ENCODE data around the gene GPR142. TPM values are rescaled to one million over a fixed set of nuclear protein-coding genes. Genes with fewer than 3 reads are reported as not detected.

Gene GPR142
- total RNA-seq, 5 donors from 2014 or later (not counting 1 experiment from before 2014, with no cell fraction given) = not detected

GRCh38 chr17:74408815-74409214 is 41.5 kb downstream of the GPR142 start:
- Histone ChIP-seq H3K4me3 (ENCODE audit: control insufficient read depth in 1 of 2, extremely low read depth in 1 of 2, low read length in 1 of 2) (no peak overlapping the region), H3K36me3 (ENCODE audit: control insufficient read depth in 2 of 2, extremely low read depth in 1 of 2, insufficient read depth in 1 of 2, low read length in 1 of 2) (no peaks in the 10 kb centered on the region), H3K9me3 (no peaks in the 10 kb centered on the region), H3K4me1 (ENCODE audit: control insufficient read depth in 1 of 2, extremely low read depth in 1 of 2, insufficient read depth in 2 of 2, low read length in 2 of 2) (no peaks in the 10 kb centered on the region), H3K27me3 (replicated peaks in 1 of 2; ENCODE audit: control insufficient read depth in 2 of 2, extremely low read depth in 1 of 2, insufficient read depth in 2 of 2, low read length in 1 of 2) (peaks cover 0 to 13% of the 10 kb centered on the region in 2 experiments), H3K27ac (ENCODE audit: low read length) (no peak overlapping the region)
- no peak for DNase-seq
- H3K27ac Mint-ChIP-seq = no peak overlapping the region
- POLR2A ChIA-PET = no interaction called here
- CTCF ChIA-PET = no interaction called here
- ATAC-seq (replicated peaks in 1 of 4) = no peak
- peaks cover 0 to 4% (median 0%) of the 10 kb centered on the region in 3 donors for H3K4me1 Mint-ChIP-seq
- no CpG with 5 or more reads among the region's 4 CpGs for WGBS (ENCODE audit: insufficient coverage)
- no peaks in the 10 kb centered on the region for H3K9me3 Mint-ChIP-seq
- peaks cover 0 to 8% of the 10 kb centered on the region in 2 donors for H3K27me3 Mint-ChIP-seq
- H3K4me3 Mint-ChIP-seq = no peak overlapping the region
- no peaks in the 10 kb centered on the region for H3K36me3 Mint-ChIP-seq

- peaks cover 0 to 10% of the 10 kb centered on the region in 2 experiments for H3K27me3 ChIP-seq (replicated peaks in 1 of 2; ENCODE audit: control insufficient read depth in 2 of 2, extremely low read depth in 1 of 2, insufficient read depth in 2 of 2, low read length in 1 of 2)
- no peaks in the 10 kb centered on the region for H3K9me3 Mint-ChIP-seq
- H3K27ac Mint-ChIP-seq = no peak overlapping the region
- no peaks in the 10 kb centered on the region for H3K36me3 ChIP-seq (ENCODE audit: control insufficient read depth in 2 of 2, extremely low read depth in 1 of 2, insufficient read depth in 1 of 2, low read length in 1 of 2)
- H3K9me3 ChIP-seq = no peaks in the 10 kb centered on the region
- ATAC-seq (replicated peaks in 1 of 4) = no peak
- no peak overlapping the region for H3K4me3 ChIP-seq (ENCODE audit: control insufficient read depth in 1 of 2, extremely low read depth in 1 of 2, low read length in 1 of 2)
- POLR2A ChIA-PET = no interaction called here
- H3K36me3 Mint-ChIP-seq = no peaks in the 10 kb centered on the region
- WGBS (ENCODE audit: insufficient coverage) = 45% methylated on average over 4 of the region's 4 CpGs
- DNase-seq = no peak
- H3K4me1 ChIP-seq (ENCODE audit: control insufficient read depth in 1 of 2, extremely low read depth in 1 of 2, insufficient read depth in 2 of 2, low read length in 2 of 2) = no peaks in the 10 kb centered on the region
- no peak overlapping the region for H3K27ac ChIP-seq (ENCODE audit: low read length)
- CTCF ChIA-PET = no interaction called here
- peaks cover 0 to 4% (median 0%) of the 10 kb centered on the region in 3 donors for H3K4me1 Mint-ChIP-seq
- H3K4me3 Mint-ChIP-seq = no peak overlapping the region
- peaks cover 0 to 8% of the 10 kb centered on the region in 2 donors for H3K27me3 Mint-ChIP-seq
Measured at GRCh38 chr17:74410001-74410443, 42.7 kb downstream of the GPR142 start.

GRCh38 chr17:74412581-74412980 is 45.3 kb downstream of the GPR142 start:
- Mint-ChIP-seq H3K36me3 (no peaks in the 10 kb centered on the region), H3K4me3 (no peak overlapping the region), H3K4me1 (no peaks in the 10 kb centered on the region), H3K27ac (no peak overlapping the region), H3K27me3 (peaks cover 0 to 6% of the 10 kb centered on the region in 2 donors), H3K9me3 (no peaks in the 10 kb centered on the region)
- Histone ChIP-seq H3K27me3 (replicated peaks in 1 of 2; ENCODE audit: control insufficient read depth in 2 of 2, extremely low read depth in 1 of 2, insufficient read depth in 2 of 2, low read length in 1 of 2) (peaks cover 0 to 12% of the 10 kb centered on the region in 2 experiments), H3K4me1 (ENCODE audit: control insufficient read depth in 1 of 2, extremely low read depth in 1 of 2, insufficient read depth in 2 of 2, low read length in 2 of 2) (no peaks in the 10 kb centered on the region), H3K4me3 (ENCODE audit: control insufficient read depth in 1 of 2, extremely low read depth in 1 of 2, low read length in 1 of 2) (no peak overlapping the region), H3K27ac (ENCODE audit: low read length) (no peak overlapping the region), H3K9me3 (no peaks in the 10 kb centered on the region), H3K36me3 (ENCODE audit: control insufficient read depth in 2 of 2, extremely low read depth in 1 of 2, insufficient read depth in 1 of 2, low read length in 1 of 2) (no peaks in the 10 kb centered on the region)
- ChIA-PET CTCF (no interaction called here), POLR2A (no interaction called here)
- DNase-seq (no peak), ATAC-seq (replicated peaks in 1 of 4) (no peak)
- no CpG with 5 or more reads among the region's 8 CpGs for WGBS (ENCODE audit: insufficient coverage)

GRCh38 chr17:74413491-74413890 is 46.2 kb downstream of the GPR142 start:
- Mint-ChIP-seq H3K9me3 (no peaks in the 10 kb centered on the region), H3K27me3 (peaks cover 0 to 8% of the 10 kb centered on the region in 2 donors), H3K27ac (no peak overlapping the region), H3K4me1 (no peaks in the 10 kb centered on the region), H3K36me3 (no peaks in the 10 kb centered on the region), H3K4me3 (no peak overlapping the region)
- Histone ChIP-seq H3K27ac (ENCODE audit: low read length) (no peak overlapping the region), H3K27me3 (replicated peaks in 1 of 2; ENCODE audit: control insufficient read depth in 2 of 2, extremely low read depth in 1 of 2, insufficient read depth in 2 of 2, low read length in 1 of 2) (peaks cover 0 to 14% of the 10 kb centered on the region in 2 experiments), H3K4me3 (ENCODE audit: control insufficient read depth in 1 of 2, extremely low read depth in 1 of 2, low read length in 1 of 2) (no peak overlapping the region), H3K9me3 (no peaks in the 10 kb centered on the region), H3K4me1 (ENCODE audit: control insufficient read depth in 1 of 2, extremely low read depth in 1 of 2, insufficient read depth in 2 of 2, low read length in 2 of 2) (no peaks in the 10 kb centered on the region), H3K36me3 (ENCODE audit: control insufficient read depth in 2 of 2, extremely low read depth in 1 of 2, insufficient read depth in 1 of 2, low read length in 1 of 2) (no peaks in the 10 kb centered on the region)
- 81% methylated on average over 7 of the region's 7 CpGs for WGBS (ENCODE audit: insufficient coverage)
- DNase-seq (no peak), ATAC-seq (replicated peaks in 1 of 4) (no peak)
- POLR2A ChIA-PET = no interaction called here
- CTCF ChIA-PET = no interaction called here

- Histone ChIP-seq H3K9me3 (no peaks in the 10 kb centered on the region), H3K27ac (ENCODE audit: low read length) (no peak overlapping the region), H3K36me3 (ENCODE audit: control insufficient read depth in 2 of 2, extremely low read depth in 1 of 2, insufficient read depth in 1 of 2, low read length in 1 of 2) (no peaks in the 10 kb centered on the region), H3K27me3 (replicated peaks in 1 of 2; ENCODE audit: control insufficient read depth in 2 of 2, extremely low read depth in 1 of 2, insufficient read depth in 2 of 2, low read length in 1 of 2) (peaks cover 0 to 14% of the 10 kb centered on the region in 2 experiments), H3K4me3 (ENCODE audit: control insufficient read depth in 1 of 2, extremely low read depth in 1 of 2, low read length in 1 of 2) (no peak overlapping the region), H3K4me1 (ENCODE audit: control insufficient read depth in 1 of 2, extremely low read depth in 1 of 2, insufficient read depth in 2 of 2, low read length in 2 of 2) (no peaks in the 10 kb centered on the region)
- H3K27ac Mint-ChIP-seq = no peak overlapping the region
- POLR2A ChIA-PET = no interaction called here
- H3K4me1 Mint-ChIP-seq = no peaks in the 10 kb centered on the region
- H3K27me3 Mint-ChIP-seq = peaks cover 0 to 12% of the 10 kb centered on the region in 2 donors
- whole genome bisulfite sequencing (ENCODE audit: insufficient coverage) = 92% methylated on average over 2 of the region's 3 CpGs
- H3K9me3 Mint-ChIP-seq = no peaks in the 10 kb centered on the region
- no peaks in the 10 kb centered on the region for H3K36me3 Mint-ChIP-seq
- CTCF ChIA-PET = interaction anchor here in 1 of 2 donors (0.6 kb wide), 1 partner anchor 81 kb away, joined by 3 read pairs; no protein-coding TSS in a partner anchor
- DNase-seq = no peak
- no peak overlapping the region for H3K4me3 Mint-ChIP-seq
- no peak for ATAC-seq (replicated peaks in 1 of 4)
Measured at GRCh38 chr17:74414510-74414909, 47.2 kb downstream of the GPR142 start.

- Histone ChIP-seq H3K4me3 (ENCODE audit: control insufficient read depth in 1 of 2, extremely low read depth in 1 of 2, low read length in 1 of 2) (no peak overlapping the region), H3K27ac (ENCODE audit: low read length) (no peak overlapping the region), H3K36me3 (ENCODE audit: control insufficient read depth in 2 of 2, extremely low read depth in 1 of 2, insufficient read depth in 1 of 2, low read length in 1 of 2) (no peaks in the 10 kb centered on the region), H3K4me1 (ENCODE audit: control insufficient read depth in 1 of 2, extremely low read depth in 1 of 2, insufficient read depth in 2 of 2, low read length in 2 of 2) (no peaks in the 10 kb centered on the region), H3K9me3 (no peaks in the 10 kb centered on the region), H3K27me3 (replicated peaks in 1 of 2; ENCODE audit: control insufficient read depth in 2 of 2, extremely low read depth in 1 of 2, insufficient read depth in 2 of 2, low read length in 1 of 2) (peaks cover 0 to 17% of the 10 kb centered on the region in 2 experiments)
- Mint-ChIP-seq H3K27ac (no peak overlapping the region), H3K4me3 (no peak overlapping the region), H3K9me3 (no peaks in the 10 kb centered on the region), H3K36me3 (no peaks in the 10 kb centered on the region), H3K27me3 (peaks cover 0 to 9% of the 10 kb centered on the region in 2 donors), H3K4me1 (no peaks in the 10 kb centered on the region)
- ChIA-PET POLR2A (interaction anchor here in 1 of 2 donors (0.5 kb wide), 1 partner anchor 13 kb away, joined by 5 read pairs; no protein-coding TSS in a partner anchor), CTCF (no interaction called here)
- ATAC-seq (replicated peaks in 1 of 4) = no peak
- DNase-seq = no peak
- WGBS (ENCODE audit: insufficient coverage) = 95% methylated on average over 7 of the region's 13 CpGs
Measured at GRCh38 chr17:74415608-74416396, 48.5 kb downstream of the GPR142 start.
